Endodermal cell (in vitro differentiated cells): ENCODE data around the gene DNAH1. TPM values are rescaled to one million over a fixed set of nuclear protein-coding genes. Genes with fewer than 3 reads are reported as not detected.

ENCODE experiments used
- DNase-seq: peaks from one replicate; pipeline ENCODE4 v3.0.0-alpha.2; 2017
- H3K27ac ChIP-seq: 2 replicates; pipeline ENCODE4 v1.5.1; 2013; ENCODE audit warnings: mild to moderate bottlenecking, low read depth, low read length, moderate library complexity
- H3K27me3 ChIP-seq: 2 replicates; pipeline ENCODE4 v1.6.1; 2013; ENCODE audit warnings: mild to moderate bottlenecking, low read length, moderate library complexity; ENCODE audit not compliant: insufficient read depth, control insufficient read depth, poor library complexity, severe bottlenecking
- H3K36me3 ChIP-seq: 2 replicates; pipeline ENCODE4 v1.7.0; 2013; ENCODE audit warnings: mild to moderate bottlenecking, low read length, moderate library complexity; ENCODE audit not compliant: control insufficient read depth, insufficient read depth
- H3K4me1 ChIP-seq: one replicate; pipeline ENCODE4 v1.7.0; 2013; ENCODE audit warnings: low read length; ENCODE audit not compliant: control insufficient read depth, insufficient read depth
- H3K4me3 ChIP-seq: 2 replicates; pipeline ENCODE4 v1.5.1; 2013; ENCODE audit warnings: mild to moderate bottlenecking, low read length, moderate library complexity
- H3K9ac ChIP-seq: 2 replicates; pipeline ENCODE4 v1.6.1; 2013; ENCODE audit warnings: mild to moderate bottlenecking, low read length, moderate library complexity; ENCODE audit not compliant: poor library complexity, severe bottlenecking; ENCODE audit errors: extremely low read depth
- H3K9me3 ChIP-seq: 2 replicates; pipeline ENCODE4 v1.6.1; 2013; ENCODE audit warnings: mild to moderate bottlenecking, low read length, moderate library complexity; ENCODE audit not compliant: control insufficient read depth
- H3K27ac Mint-ChIP-seq: 2 replicates; pipeline ENCODE4 v1.8.0; 2020; ENCODE audit warnings: mixed read lengths
- H3K27me3 Mint-ChIP-seq: 2 replicates; pipeline ENCODE4 v1.8.0; 2021; ENCODE audit warnings: mild to moderate bottlenecking, mixed read lengths; ENCODE audit not compliant: insufficient read depth
- H3K36me3 Mint-ChIP-seq: 2 replicates; pipeline ENCODE4 v1.8.0; 2020; ENCODE audit warnings: low read depth, mixed read lengths
- H3K4me1 Mint-ChIP-seq: 2 replicates; pipeline ENCODE4 v1.8.0; 2020; ENCODE audit warnings: mixed read lengths
- H3K4me3 Mint-ChIP-seq: 2 replicates; pipeline ENCODE4 v1.8.0; 2020; ENCODE audit warnings: mild to moderate bottlenecking, moderate library complexity, mixed read lengths
- H3K9me3 Mint-ChIP-seq: 2 replicates; pipeline ENCODE4 v1.8.0; 2020; ENCODE audit warnings: mild to moderate bottlenecking, mixed read lengths
- CTCF ChIP-seq: fragments of 200-600 bp; sonication (generic); conservative IDR thresholded peaks from 2 replicates; pipeline ENCODE4 v1.5.0; 2021; ENCODE audit warnings: antibody characterized with exemption, mild to moderate bottlenecking
- WGBS, 2 experiments: methylation state at CpG; one replicate each; pipeline versions ENCODE4 v1.1.5 to v1.1.7; 2013; ENCODE audit warnings: missing lambda C conversion rate in 2 of 2, mixed read lengths in 1 of 2; ENCODE audit not compliant: insufficient coverage in 1 of 2, insufficient read length in 1 of 2; 5-methylcytosine and 5-hydroxymethylcytosine counted together
- total RNA-seq, 2 donors: library from RNA; stranded (reverse); fragmentation: NEBNext Ultra II Directional in 1 of 2; extraction: Animal tissue kit (Norgen Biotek cat#: 25700) in 1 of 2; gene quantifications; 2 replicates in 1 of 2; 3 replicates in 1 of 2; pipeline ENCODE4 v1.2.1, GENCODE V29; 2021

The DNAH1 gene
- total RNA-seq, 2 donors from 2014 or later: 4.9 to 5.5 TPM

GRCh38 chr3:52361011-52361410 is 44.9 kb downstream of the DNAH1 start:
- Mint-ChIP-seq H3K4me3 (no peak overlapping the region), H3K4me1 (no peaks in the 10 kb centered on the region), H3K27ac (no peak overlapping the region), H3K9me3 (no peaks in the 10 kb centered on the region), H3K27me3 (no peaks in the 10 kb centered on the region), H3K36me3 (no peaks in the 10 kb centered on the region)
- no peak for TF ChIP-seq CTCF
- Histone ChIP-seq H3K27me3 (no peaks in the 10 kb centered on the region), H3K4me1 (no peaks in the 10 kb centered on the region), H3K9ac (no peak overlapping the region), H3K27ac (no peak overlapping the region), H3K4me3 (no peak overlapping the region), H3K9me3 (no peaks in the 10 kb centered on the region), H3K36me3 (no peaks in the 10 kb centered on the region)
- 93 to 95% methylated on average over 9 of the region's 9 CpGs for WGBS, 2 experiments
- DNase-seq: no peak

- Histone ChIP-seq H3K4me3 (no peak overlapping the region), H3K9ac (no peak overlapping the region), H3K27me3 (no peaks in the 10 kb centered on the region), H3K36me3 (no peaks in the 10 kb centered on the region), H3K4me1 (no peaks in the 10 kb centered on the region), H3K9me3 (no peaks in the 10 kb centered on the region), H3K27ac (no peak overlapping the region)
- Mint-ChIP-seq H3K4me1 (no peaks in the 10 kb centered on the region), H3K27ac (no peak overlapping the region), H3K27me3 (no peaks in the 10 kb centered on the region), H3K36me3 (no peaks in the 10 kb centered on the region), H3K9me3 (no peaks in the 10 kb centered on the region), H3K4me3 (no peak overlapping the region)
- no peak for TF ChIP-seq CTCF
- 94% methylated on average over 10 to 13 of the region's 13 CpGs for WGBS, 2 experiments
- no peak for DNase-seq
Observed at GRCh38 chr3:52361454-52361853, 45.3 kb downstream of the DNAH1 start.

GRCh38 chr3:52361898-52362297 is 45.8 kb downstream of the DNAH1 start:
- no peaks in the 10 kb centered on the region for H3K9me3 ChIP-seq
- Mint-ChIP-seq H3K4me3 (no peak overlapping the region), H3K36me3 (no peaks in the 10 kb centered on the region), H3K27me3 (no peaks in the 10 kb centered on the region), H3K27ac (no peak overlapping the region), H3K4me1 (no peaks in the 10 kb centered on the region), H3K9me3 (no peaks in the 10 kb centered on the region)
- no peak overlapping the region for H3K27ac ChIP-seq
- no peak for TF ChIP-seq CTCF
- no peaks in the 10 kb centered on the region for H3K4me1 ChIP-seq
- no peaks in the 10 kb centered on the region for H3K27me3 ChIP-seq
- WGBS, 2 experiments: 77 to 100% methylated on average over 1 to 4 of the region's 4 CpGs
- DNase-seq: no peak
- H3K4me3 ChIP-seq: no peak overlapping the region
- no peak overlapping the region for H3K9ac ChIP-seq
- H3K36me3 ChIP-seq: no peaks in the 10 kb centered on the region
